B cell (primary cell): Measurements from ENCODE around the gene PTPN7. TPM values are rescaled to one million over a fixed set of nuclear protein-coding genes. Genes with fewer than 3 reads are reported as not detected.
"Not testable (repeated sequence)": the region's sequence is repeated elsewhere in the genome, so short reads cannot be mapped to it uniquely, and the experiment has no call there.

Experiments used
- ATAC-seq: fragments of 200-7000 bp; cut with Tn5 transposase; one replicate; pipeline ENCODE4 v1.10.0; 2021; ENCODE audit warnings: low read depth, mild to moderate bottlenecking, moderate number of reproducible peaks, moderate library complexity
- CTCF ChIA-PET: fragments of 350-600 bp; sonication (Branson Sonifier 250); formaldehyde crosslinking; loops from one replicate; lab custom pipeline; 2021; ENCODE audit warnings: antibody characterized with exemption, inconsistent platforms; lab: Charles Lee
- POLR2A ChIA-PET: fragments of 350-600 bp; sonication (Branson Sonifier 250); formaldehyde crosslinking; loops from one replicate; lab custom pipeline; 2021; ENCODE audit warnings: antibody characterized with exemption; lab: Charles Lee
- DNase-seq: peaks from one replicate; pipeline ENCODE4 v3.0.0; 2013
- H2AFZ ChIP-seq: 2 replicates; pipeline ENCODE4 v1.6.1; 2012; ENCODE audit warnings: mild to moderate bottlenecking, low read depth, low read length; ENCODE audit not compliant: insufficient read depth, poor library complexity, severe bottlenecking
- H3K27ac ChIP-seq, 2 donors: 1 replicate in 1 of 2; 2 replicates in 1 of 2; pipeline ENCODE4 v1.5.1; 2012 to 2013; ENCODE audit warnings: low read length in 2 of 2, mild to moderate bottlenecking in 2 of 2, moderate library complexity in 1 of 2
- H3K27me3 ChIP-seq, 4 experiments: fragments of 200-600 bp in 1 of 4; sonication (generic) in 1 of 4; replicated peaks in 1 of 4; 1 replicate in 2 of 4; 2 replicates in 2 of 4; pipeline versions ENCODE4 v1.6.1 to v1.7.0; 2013 to 2016; ENCODE audit warnings: low read length in 3 of 4, mild to moderate bottlenecking in 2 of 4, mixed read lengths in 1 of 4, moderate library complexity in 1 of 4; ENCODE audit not compliant: insufficient read depth in 4 of 4, control insufficient read depth in 3 of 4; ENCODE audit errors: control extremely low read depth in 1 of 4
- H3K36me3 ChIP-seq, 2 experiments: replicated peaks in 1 of 2; 1 replicate in 1 of 2; 2 replicates in 1 of 2; pipeline versions ENCODE4 v1.6.1 to v1.7.1; 2013; ENCODE audit warnings: low read length in 1 of 2; ENCODE audit not compliant: insufficient read depth in 2 of 2, control insufficient read depth in 1 of 2; ENCODE audit errors: control extremely low read depth in 1 of 2, extremely low read depth in 1 of 2
- H3K4me1 ChIP-seq, 2 donors: fragments of 200-600 bp in 1 of 2; sonication (generic) in 1 of 2; 1 replicate in 1 of 2; 2 replicates in 1 of 2; pipeline versions ENCODE4 v1.5.1 to v1.6.1; 2013 to 2017; ENCODE audit warnings: low read length in 2 of 2; ENCODE audit not compliant: control insufficient read depth in 2 of 2, insufficient read depth in 2 of 2
- H3K4me2 ChIP-seq: replicated peaks from 2 replicates; pipeline ENCODE3; 2012; ENCODE audit warnings: mild to moderate bottlenecking, low read depth, low read length; ENCODE audit not compliant: poor library complexity, severe bottlenecking
- H3K4me3 ChIP-seq, 5 experiments: fragments of 200-600 bp in 1 of 5; sonication (generic) in 1 of 5; 1 replicate in 3 of 5; 2 replicates in 2 of 5; pipeline versions ENCODE4 v1.5.1 to v1.7.0; 2011 to 2016; ENCODE audit warnings: low read length in 4 of 5, mild to moderate bottlenecking in 4 of 5, low read depth in 2 of 5, control low read depth in 1 of 5, moderate library complexity in 1 of 5; ENCODE audit not compliant: insufficient read depth in 1 of 5; ENCODE audit errors: control extremely low read depth in 1 of 5, extremely low read depth in 1 of 5
- H3K79me2 ChIP-seq: fragments of 200-600 bp; sonication (generic); one replicate; pipeline ENCODE4 v1.6.0; 2016; ENCODE audit warnings: low read length; ENCODE audit not compliant: control insufficient read depth, insufficient read depth
- H3K9ac ChIP-seq: fragments of 200-600 bp; sonication (generic); 2 replicates; pipeline ENCODE4 v1.6.1; 2017; ENCODE audit warnings: mild to moderate bottlenecking, low read length, moderate library complexity
- H3K9me3 ChIP-seq, 3 donors: one replicate each; pipeline versions ENCODE4 v1.6.1 to v1.7.1; 2013; ENCODE audit warnings: low read length in 2 of 3; ENCODE audit not compliant: control insufficient read depth in 2 of 3, insufficient read depth in 1 of 3; ENCODE audit errors: control extremely low read depth in 1 of 3
- H4K20me1 ChIP-seq: 2 replicates; pipeline ENCODE4 v1.6.0; 2012; ENCODE audit warnings: mild to moderate bottlenecking, low read length; ENCODE audit not compliant: insufficient read depth, control insufficient read depth, poor library complexity, severe bottlenecking
- H3K27ac Mint-ChIP-seq: one replicate; pipeline ENCODE4 v1.8.0; 2021; ENCODE audit warnings: mixed read lengths
- H3K27me3 Mint-ChIP-seq: one replicate; pipeline ENCODE4 v1.8.0; 2021; ENCODE audit warnings: mixed read lengths
- H3K4me1 Mint-ChIP-seq: one replicate; pipeline ENCODE4 v1.8.0; 2021; ENCODE audit warnings: mixed read lengths
- H3K4me3 Mint-ChIP-seq: one replicate; pipeline ENCODE4 v1.8.0; 2021; ENCODE audit warnings: mixed read lengths
- H3K9me3 Mint-ChIP-seq: one replicate; pipeline ENCODE4 v1.8.0; 2022; ENCODE audit warnings: mixed read lengths; ENCODE audit not compliant: insufficient read depth
- CTCF ChIP-seq: fragments of 200-600 bp; IDR thresholded peaks from one replicate; pipeline ENCODE4 v1.8.0; 2022; ENCODE audit warnings: antibody characterized with exemption, mild to moderate bottlenecking
- EZH2 ChIP-seq: IDR thresholded peaks from 2 replicates; pipeline ENCODE4 v1.6.1; 2012; ENCODE audit warnings: borderline replicate concordance, low read depth, mild to moderate bottlenecking, moderate library complexity, low read length; ENCODE audit not compliant: insufficient read depth, poor library complexity, severe bottlenecking
- WGBS: methylation state at CpG from one replicate; pipeline ENCODE4 v1.1.5; 2013; ENCODE audit warnings: missing lambda C conversion rate; ENCODE audit not compliant: insufficient coverage; 5-methylcytosine and 5-hydroxymethylcytosine counted together
- intact Hi-C: fragments of 100-400 bp; cut with micrococcal nuclease; formaldehyde crosslinking; loops from one replicate; pipeline ENCODE4 v1.10.0; 2022
- polyA plus RNA-seq: library from polyadenylated mRNA; depleted of rRNA; stranded (reverse); fragments of >200 nt; gene quantifications from 2 replicates; pipeline ENCODE4 v1.2.3, GENCODE V29; 2012
- total RNA-seq, 2 donors: library from RNA; stranded (reverse); fragments of 120-200 nt in 1 of 2; gene quantifications; 1 replicate in 1 of 2; 2 replicates in 1 of 2; pipeline versions ENCODE4 v1.2.3 to v1.2.4, GENCODE V29; 2013 to 2022

The PTPN7 gene
- total and polyA plus RNA-seq, 2 donors (not counting 1 experiment from before 2014, with no cell fraction given), result 16.0 to 37.5 TPM

GRCh38 chr1:202167708-202168415 lies 7.5 kb upstream of the PTPN7 start:
- WGBS, result 92% methylated on average over 17 of the region's 18 CpGs
- no peaks in the 10 kb centered on the region for H3K9me3 ChIP-seq
- CTCF ChIA-PET, result no interaction called here

GRCh38 chr1:202167054-202167453 lies 6.7 kb upstream of the PTPN7 start:
- peaks cover 45% of the 10 kb centered on the region for H3K4me1 Mint-ChIP-seq
- Histone ChIP-seq H3K4me1 (peaks cover 40 to 46% of the 10 kb centered on the region in 2 donors), H3K79me2 (peaks cover 12% of the 10 kb centered on the region)
- DNase-seq, H2AFZ ChIP-seq, H3K27me3 Mint-ChIP-seq, H3K4me3 Mint-ChIP-seq, H4K20me1 ChIP-seq, H3K9me3 Mint-ChIP-seq, H3K27me3 ChIP-seq, H3K36me3 ChIP-seq, H3K27ac Mint-ChIP-seq, H3K9ac ChIP-seq, H3K4me2 ChIP-seq, H3K4me3 ChIP-seq, POLR2A ChIA-PET, H3K9me3 ChIP-seq, H3K27ac ChIP-seq, ATAC-seq: not testable (repeated sequence)
- intact Hi-C loops, result loop anchor here (10.0 kb wide), 3 partner anchors 182 to 798 kb away; partner anchors contain the start of genes CYB5R1 and RNPEP
- WGBS, result 97% methylated on average over 10 of the region's 13 CpGs
- CTCF ChIA-PET, result interaction anchor here (1.0 kb wide), 1 partner anchor 12 kb away, joined by 4 read pairs; no protein-coding TSS in a partner anchor

More at GRCh38 chr1:202167708-202168415, 7.5 kb upstream of the PTPN7 start:
- POLR2A ChIA-PET, result no interaction called here
- H3K4me1 Mint-ChIP-seq, result peaks cover 37% of the 10 kb centered on the region
- no peaks in the 10 kb centered on the region for H3K9me3 Mint-ChIP-seq
- Histone ChIP-seq H4K20me1 (no peaks in the 10 kb centered on the region), H3K4me1 (peaks cover 31 to 38% of the 10 kb centered on the region in 2 donors), H3K36me3 (no peaks in the 10 kb centered on the region), H3K4me2 (no peak overlapping the region), H3K79me2 (peaks cover 12% of the 10 kb centered on the region), H3K4me3 (no peak overlapping the region), H3K27me3 (no peaks in the 10 kb centered on the region), H3K9ac (no peak overlapping the region), H2AFZ (no peak overlapping the region), H3K27ac (no peak overlapping the region)
- H3K27ac Mint-ChIP-seq, result no peak overlapping the region
- intact Hi-C loops, result loop anchor here (10.0 kb wide), 3 partner anchors 183 to 797 kb away; partner anchors contain the start of genes CYB5R1 and RNPEP
- no peak overlapping the region for H3K4me3 Mint-ChIP-seq
- DNase-seq, result no peak
- TF ChIP-seq CTCF (no peak), EZH2 (no peak)
- no peak for ATAC-seq
- H3K27me3 Mint-ChIP-seq, result peaks cover 6% of the 10 kb centered on the region
